Endodermal cell (in vitro differentiated cells): ENCODE measurements around the gene PSMD14. TPM values are rescaled to one million over a fixed set of nuclear protein-coding genes. Genes with fewer than 3 reads are reported as not detected.

Source experiments
- DNase-seq: peaks from one replicate; pipeline ENCODE4 v3.0.0-alpha.2; 2017
- H3K27ac ChIP-seq: 2 replicates; pipeline ENCODE4 v1.5.1; 2013; ENCODE audit warnings: mild to moderate bottlenecking, low read depth, low read length, moderate library complexity
- H3K27me3 ChIP-seq: 2 replicates; pipeline ENCODE4 v1.6.1; 2013; ENCODE audit warnings: mild to moderate bottlenecking, low read length, moderate library complexity; ENCODE audit not compliant: insufficient read depth, control insufficient read depth, poor library complexity, severe bottlenecking
- H3K36me3 ChIP-seq: 2 replicates; pipeline ENCODE4 v1.7.0; 2013; ENCODE audit warnings: mild to moderate bottlenecking, low read length, moderate library complexity; ENCODE audit not compliant: control insufficient read depth, insufficient read depth
- H3K4me1 ChIP-seq: one replicate; pipeline ENCODE4 v1.7.0; 2013; ENCODE audit warnings: low read length; ENCODE audit not compliant: control insufficient read depth, insufficient read depth
- H3K4me3 ChIP-seq: 2 replicates; pipeline ENCODE4 v1.5.1; 2013; ENCODE audit warnings: mild to moderate bottlenecking, low read length, moderate library complexity
- H3K9ac ChIP-seq: 2 replicates; pipeline ENCODE4 v1.6.1; 2013; ENCODE audit warnings: mild to moderate bottlenecking, low read length, moderate library complexity; ENCODE audit not compliant: poor library complexity, severe bottlenecking; ENCODE audit errors: extremely low read depth
- H3K9me3 ChIP-seq: 2 replicates; pipeline ENCODE4 v1.6.1; 2013; ENCODE audit warnings: mild to moderate bottlenecking, low read length, moderate library complexity; ENCODE audit not compliant: control insufficient read depth
- H3K27ac Mint-ChIP-seq: 2 replicates; pipeline ENCODE4 v1.8.0; 2020; ENCODE audit warnings: mixed read lengths
- H3K27me3 Mint-ChIP-seq: 2 replicates; pipeline ENCODE4 v1.8.0; 2021; ENCODE audit warnings: mild to moderate bottlenecking, mixed read lengths; ENCODE audit not compliant: insufficient read depth
- H3K36me3 Mint-ChIP-seq: 2 replicates; pipeline ENCODE4 v1.8.0; 2020; ENCODE audit warnings: low read depth, mixed read lengths
- H3K4me1 Mint-ChIP-seq: 2 replicates; pipeline ENCODE4 v1.8.0; 2020; ENCODE audit warnings: mixed read lengths
- H3K4me3 Mint-ChIP-seq: 2 replicates; pipeline ENCODE4 v1.8.0; 2020; ENCODE audit warnings: mild to moderate bottlenecking, moderate library complexity, mixed read lengths
- H3K9me3 Mint-ChIP-seq: 2 replicates; pipeline ENCODE4 v1.8.0; 2020; ENCODE audit warnings: mild to moderate bottlenecking, mixed read lengths
- CTCF ChIP-seq: fragments of 200-600 bp; sonication (generic); conservative IDR thresholded peaks from 2 replicates; pipeline ENCODE4 v1.5.0; 2021; ENCODE audit warnings: antibody characterized with exemption, mild to moderate bottlenecking
- WGBS, 2 experiments: methylation state at CpG; one replicate each; pipeline versions ENCODE4 v1.1.5 to v1.1.7; 2013; ENCODE audit warnings: missing lambda C conversion rate in 2 of 2, mixed read lengths in 1 of 2; ENCODE audit not compliant: insufficient coverage in 1 of 2, insufficient read length in 1 of 2; 5-methylcytosine and 5-hydroxymethylcytosine counted together
- total RNA-seq, 2 donors: library from RNA; stranded (reverse); fragmentation: NEBNext Ultra II Directional in 1 of 2; extraction: Animal tissue kit (Norgen Biotek cat#: 25700) in 1 of 2; gene quantifications; 2 replicates in 1 of 2; 3 replicates in 1 of 2; pipeline ENCODE4 v1.2.1, GENCODE V29; 2021

PSMD14 gene
- total RNA-seq, 2 donors from 2014 or later = 78.3 to 86.2 TPM

GRCh38 chr2:161382747-161383146 lies 74.5 kb downstream of the PSMD14 start:
- TF ChIP-seq CTCF = no peak
- H3K9me3 Mint-ChIP-seq = no peaks in the 10 kb centered on the region
- no peak overlapping the region for H3K27ac ChIP-seq
- peaks cover 23% of the 10 kb centered on the region for H3K36me3 ChIP-seq
- peaks cover 3% of the 10 kb centered on the region for H3K36me3 Mint-ChIP-seq
- no peaks in the 10 kb centered on the region for H3K27me3 Mint-ChIP-seq
- H3K27ac Mint-ChIP-seq = no peak overlapping the region
- no peak for DNase-seq
- H3K27me3 ChIP-seq = no peaks in the 10 kb centered on the region
- H3K4me1 ChIP-seq = no peaks in the 10 kb centered on the region
- H3K9ac ChIP-seq = no peak overlapping the region
- WGBS, 2 experiments = 89 to 98% methylated on average over 1 to 4 of the region's 4 CpGs
- H3K4me3 Mint-ChIP-seq = no peak overlapping the region
- H3K9me3 ChIP-seq = no peaks in the 10 kb centered on the region
- peaks cover 28% of the 10 kb centered on the region for H3K4me1 Mint-ChIP-seq
- H3K4me3 ChIP-seq = no peak overlapping the region

- no peak overlapping the region for H3K27ac Mint-ChIP-seq
- H3K4me1 ChIP-seq = no peaks in the 10 kb centered on the region
- no peaks in the 10 kb centered on the region for H3K9me3 ChIP-seq
- H3K27ac ChIP-seq = no peak overlapping the region
- H3K36me3 ChIP-seq = peaks cover 19% of the 10 kb centered on the region
- no peak overlapping the region for H3K4me3 ChIP-seq
- H3K27me3 ChIP-seq = no peaks in the 10 kb centered on the region
- no peak overlapping the region for H3K4me3 Mint-ChIP-seq
- H3K9ac ChIP-seq = no peak overlapping the region
- H3K36me3 Mint-ChIP-seq = peaks cover 2% of the 10 kb centered on the region
- no peak for DNase-seq
- H3K4me1 Mint-ChIP-seq = peaks cover 27% of the 10 kb centered on the region
- no peaks in the 10 kb centered on the region for H3K9me3 Mint-ChIP-seq
- H3K27me3 Mint-ChIP-seq = no peaks in the 10 kb centered on the region
- no peak for TF ChIP-seq CTCF
These were observed 76.6 kb downstream of the PSMD14 start for GRCh38 chr2:161384864-161385263.

GRCh38 chr2:161386228-161386824 lies 78.1 kb downstream of the PSMD14 start:
- Histone ChIP-seq H3K4me3 (no peak overlapping the region), H3K36me3 (peaks cover 23% of the 10 kb centered on the region), H3K27me3 (no peaks in the 10 kb centered on the region), H3K4me1 (no peaks in the 10 kb centered on the region), H3K9me3 (no peaks in the 10 kb centered on the region), H3K27ac (no peak overlapping the region), H3K9ac (no peak overlapping the region)
- DNase-seq = no peak
- Mint-ChIP-seq H3K27ac (no peak overlapping the region), H3K9me3 (no peaks in the 10 kb centered on the region), H3K4me3 (no peak overlapping the region), H3K36me3 (peaks cover 2% of the 10 kb centered on the region), H3K27me3 (no peaks in the 10 kb centered on the region), H3K4me1 (peaks cover 19% of the 10 kb centered on the region)
- TF ChIP-seq CTCF = no peak
- 90% methylated on average over 1 of the region's 2 CpGs; no CpG with 5 or more reads in 1 of the 2 experiments for WGBS, 2 experiments
